Choroid plexus epithelial cell (primary cell): Measurements from ENCODE around the gene SPHK2.

Source experiments
- DNase-seq: peaks from one replicate; pipeline ENCODE4 v3.0.0-alpha.2; 2010; ENCODE audit warnings: low read depth
- H3K4me3 ChIP-seq: 2 replicates; pipeline ENCODE4 v1.5.1; 2011; ENCODE audit warnings: low read depth, mild to moderate bottlenecking, control low read depth, low read length, moderate library complexity
- CTCF ChIP-seq: conservative IDR thresholded peaks from 2 replicates; pipeline ENCODE4 v1.5.1; 2011; ENCODE audit warnings: low read depth, mild to moderate bottlenecking, control low read depth, inconsistent platforms, low read length, moderate library complexity

SPHK2 gene

GRCh38 chr19:48661711-48662090 lies 42.4 kb downstream of the SPHK2 start:
- H3K4me3 ChIP-seq: no peak overlapping the region
- no peak for DNase-seq
- TF ChIP-seq CTCF: no peak

DNA sequence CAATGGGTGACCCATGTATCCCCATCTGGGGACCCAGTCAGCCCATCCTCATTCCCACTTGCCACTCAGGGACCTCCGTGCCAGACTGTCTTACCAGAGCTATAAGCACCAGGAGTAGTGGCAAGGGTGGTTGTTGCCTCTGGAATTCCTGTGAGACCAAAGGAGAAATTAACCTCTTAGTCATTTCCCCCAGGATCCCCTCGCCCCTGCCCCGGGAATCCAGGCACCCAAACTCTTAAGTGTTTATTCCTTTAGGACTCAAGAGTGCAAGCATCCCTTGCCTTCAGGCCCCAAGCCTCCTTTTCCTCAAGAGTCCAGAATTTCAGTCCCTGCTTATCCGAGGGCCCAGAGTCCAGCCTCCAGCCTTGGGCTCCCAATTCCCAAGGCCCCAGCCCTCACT lies 44.4 kb downstream of the SPHK2 start:
- no peak overlapping the region for H3K4me3 ChIP-seq
- TF ChIP-seq CTCF: no peak

DNA sequence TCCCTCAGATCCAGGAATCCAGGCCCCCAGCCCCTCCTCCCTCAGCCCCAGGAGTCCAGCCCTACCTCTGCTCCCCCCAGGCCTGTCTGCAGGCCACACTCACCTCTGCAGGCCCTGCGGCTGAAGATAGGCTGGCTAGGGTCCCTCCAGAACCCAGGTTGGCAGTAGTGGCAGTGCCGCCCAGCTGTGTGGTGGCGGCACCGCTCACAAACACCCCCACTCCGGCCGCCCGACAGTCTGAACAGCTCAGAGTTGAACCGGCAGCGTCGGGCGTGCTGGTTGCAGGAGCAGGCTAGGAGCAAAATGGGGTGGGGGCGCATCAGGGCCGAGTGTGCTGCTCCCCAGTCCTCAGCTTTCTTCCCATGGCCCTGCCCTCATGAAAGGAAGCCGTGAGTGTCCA lies 45.2 kb downstream of the SPHK2 start:
- DNase-seq: no peak

More for the DNA sequence above, 44.4 kb downstream of the SPHK2 start:
- no peak for DNase-seq

DNA sequence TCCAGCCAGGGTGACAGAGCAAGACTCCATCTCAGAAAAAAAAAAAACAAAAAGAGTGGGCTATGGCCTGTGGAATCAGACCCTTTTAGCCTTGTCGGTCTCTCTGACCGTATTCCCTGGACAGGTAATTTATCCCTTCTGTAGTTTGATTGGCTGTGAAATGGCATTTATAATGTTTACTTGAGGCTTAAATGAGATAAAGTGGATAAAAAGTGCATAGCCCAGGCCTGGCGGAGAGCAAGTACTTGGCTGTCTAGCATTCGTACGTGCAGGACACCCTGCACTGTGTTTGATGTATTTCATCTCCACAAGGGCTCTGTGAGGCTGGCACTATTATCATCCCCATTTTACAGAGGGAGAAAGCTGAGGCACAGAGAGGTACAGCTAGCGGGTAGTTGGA lies 46.5 kb downstream of the SPHK2 start:
- no peak for DNase-seq
- no peak for TF ChIP-seq CTCF
- H3K4me3 ChIP-seq: no peak overlapping the region

More for the DNA sequence above, 45.2 kb downstream of the SPHK2 start:
- no peak overlapping the region for H3K4me3 ChIP-seq
- no peak for TF ChIP-seq CTCF

DNA sequence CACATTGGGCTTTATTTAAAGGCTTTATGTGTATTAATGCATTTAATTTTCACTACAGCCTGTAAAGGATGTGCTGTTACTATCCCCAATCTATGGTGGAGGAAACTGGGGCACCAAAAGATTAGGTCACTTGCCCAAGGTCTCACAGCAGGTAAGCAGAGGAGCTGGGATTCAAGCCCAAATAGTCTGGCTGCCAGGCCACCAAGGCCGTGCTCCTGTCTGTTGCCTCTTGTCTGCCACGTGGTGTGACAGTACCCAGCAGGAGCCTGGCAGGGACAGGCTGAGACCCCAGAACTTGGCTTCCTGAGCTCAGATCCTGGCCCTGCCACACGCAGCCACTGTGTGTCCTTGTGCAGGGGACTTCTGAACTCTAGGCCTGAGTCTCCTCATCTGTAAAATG lies 49.0 kb downstream of the SPHK2 start:
- no peak for TF ChIP-seq CTCF
- H3K4me3 ChIP-seq: no peak overlapping the region
- no peak for DNase-seq

DNA sequence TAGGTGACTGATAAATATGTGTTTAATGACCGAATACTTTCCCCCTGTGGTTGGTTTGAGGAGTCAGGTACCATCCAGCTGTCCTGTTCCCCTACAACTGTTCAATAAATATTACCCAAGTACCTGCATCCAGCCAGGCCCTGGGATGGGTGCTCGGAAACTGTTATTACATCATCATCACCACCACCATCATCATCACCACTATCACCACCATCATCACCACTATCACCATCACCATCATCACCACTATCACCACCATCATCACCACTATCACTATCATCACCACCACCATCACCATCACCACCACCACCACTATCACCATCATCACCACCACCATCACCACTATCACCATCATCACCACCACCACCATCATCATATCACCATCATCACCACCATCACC lies 49.5 kb downstream of the SPHK2 start:
- no peak for TF ChIP-seq CTCF
- no peak overlapping the region for H3K4me3 ChIP-seq
- DNase-seq: no peak

DNA sequence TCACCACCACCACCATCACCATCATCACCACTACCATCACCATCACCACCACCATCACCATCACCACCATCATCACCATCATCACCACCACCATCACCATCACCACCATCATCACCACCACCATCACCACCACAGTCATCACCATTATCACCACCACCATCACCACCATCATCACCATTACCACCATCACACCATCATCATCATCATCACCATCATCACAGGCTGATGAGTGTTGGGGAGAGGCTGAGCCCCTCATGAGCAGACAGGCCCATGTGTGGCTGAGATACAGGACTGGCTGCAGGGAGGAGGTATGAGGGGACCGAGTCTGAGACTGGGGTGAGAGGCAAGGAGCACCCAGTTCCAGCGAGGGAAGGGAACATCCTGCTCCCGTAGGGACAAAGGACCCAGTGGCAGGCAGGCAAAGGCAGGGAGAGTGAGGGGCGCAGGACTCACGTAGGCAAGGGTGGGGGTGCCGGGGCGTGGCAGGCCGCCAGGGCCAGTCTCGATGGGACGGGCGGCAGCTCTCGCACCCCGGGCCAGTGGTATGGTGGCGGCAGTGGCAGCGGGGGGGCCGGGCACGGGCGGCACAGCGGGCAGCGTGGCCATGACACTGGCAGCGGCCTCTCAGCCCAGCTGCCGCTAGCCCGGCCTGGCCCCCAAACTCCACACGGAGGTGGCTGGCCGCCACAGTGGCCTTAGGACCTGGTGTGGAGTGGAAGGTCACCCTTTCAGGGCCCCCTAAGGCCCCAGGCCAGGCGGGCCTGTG lies 50.8 kb downstream of the SPHK2 start:
- H3K4me3 ChIP-seq: no peak overlapping the region

More for the DNA sequence above, 50.8 kb downstream of the SPHK2 start:
- TF ChIP-seq CTCF: no peak
- no peak for DNase-seq
